ENCODE data around the gene NMRAL1. TPM values are rescaled to one million over a fixed set of nuclear protein-coding genes. Genes with fewer than 3 reads are reported as not detected.
A peak's percentile ranks its signal among the peaks of the same experiment; 100 is the strongest.

Gene NMRAL1
- total RNA-seq, 2 donors from 2014 or later: 56.9 to 75.2 TPM

DNA sequence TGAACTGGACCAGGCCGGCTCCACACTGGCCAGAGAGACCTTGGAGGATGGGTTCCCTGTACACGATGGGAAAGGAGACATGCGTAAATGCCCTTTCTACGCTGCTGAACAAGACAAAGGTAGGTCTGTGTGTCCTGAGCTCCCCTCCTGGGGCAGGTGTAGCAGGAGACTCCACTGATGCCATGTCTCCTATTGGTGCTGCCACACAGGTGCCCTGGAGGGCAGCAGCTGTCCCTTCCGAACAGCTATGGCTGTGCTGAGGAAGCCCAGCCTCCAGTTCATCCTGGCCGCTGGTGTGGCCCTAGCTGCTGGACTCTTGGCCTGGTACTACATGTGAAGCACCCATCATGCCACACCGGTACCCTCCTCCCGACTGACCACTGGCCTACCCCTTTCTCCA, 35.0 kb upstream of the NMRAL1 start:
- Mint-ChIP-seq H3K4me3 (no peak overlapping the region), H3K27me3 (ENCODE audit: insufficient read depth) (no peaks in the 10 kb centered on the region), H3K4me1 (peaks cover 4% of the 10 kb centered on the region), H3K27ac (no peak overlapping the region), H3K36me3 (ENCODE audit: low read depth) (peaks cover 21% of the 10 kb centered on the region), H3K9me3 (no peaks in the 10 kb centered on the region)
- TF ChIP-seq, protein P1, sequence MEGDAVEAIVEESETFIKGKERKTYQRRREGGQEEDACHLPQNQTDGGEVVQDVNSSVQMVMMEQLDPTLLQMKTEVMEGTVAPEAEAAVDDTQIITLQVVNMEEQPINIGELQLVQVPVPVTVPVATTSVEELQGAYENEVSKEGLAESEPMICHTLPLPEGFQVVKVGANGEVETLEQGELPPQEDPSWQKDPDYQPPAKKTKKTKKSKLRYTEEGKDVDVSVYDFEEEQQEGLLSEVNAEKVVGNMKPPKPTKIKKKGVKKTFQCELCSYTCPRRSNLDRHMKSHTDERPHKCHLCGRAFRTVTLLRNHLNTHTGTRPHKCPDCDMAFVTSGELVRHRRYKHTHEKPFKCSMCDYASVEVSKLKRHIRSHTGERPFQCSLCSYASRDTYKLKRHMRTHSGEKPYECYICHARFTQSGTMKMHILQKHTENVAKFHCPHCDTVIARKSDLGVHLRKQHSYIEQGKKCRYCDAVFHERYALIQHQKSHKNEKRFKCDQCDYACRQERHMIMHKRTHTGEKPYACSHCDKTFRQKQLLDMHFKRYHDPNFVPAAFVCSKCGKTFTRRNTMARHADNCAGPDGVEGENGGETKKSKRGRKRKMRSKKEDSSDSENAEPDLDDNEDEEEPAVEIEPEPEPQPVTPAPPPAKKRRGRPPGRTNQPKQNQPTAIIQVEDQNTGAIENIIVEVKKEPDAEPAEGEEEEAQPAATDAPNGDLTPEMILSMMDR (conservative IDR thresholded peaks at IDR 0.05): no peak
- WGBS, 2 experiments (ENCODE audit: insufficient coverage in 1 of 2, insufficient read length in 1 of 2): 86 to 97% methylated on average over 7 to 8 of the region's 8 CpGs
- H3K27me3 ChIP-seq (ENCODE audit: control insufficient read depth, insufficient read depth, low read length, poor library complexity, severe bottlenecking): no peaks in the 10 kb centered on the region
- H3K9me3 ChIP-seq (ENCODE audit: control insufficient read depth, low read length): no peaks in the 10 kb centered on the region
- H3K27ac ChIP-seq (ENCODE audit: low read depth, low read length): no peak overlapping the region
- DNase-seq: peak; percentile 35
- no peaks in the 10 kb centered on the region for H3K4me1 ChIP-seq (ENCODE audit: control insufficient read depth, insufficient read depth, low read length)
- peaks cover 51% of the 10 kb centered on the region for H3K36me3 ChIP-seq (ENCODE audit: control insufficient read depth, insufficient read depth, low read length)
- no peak overlapping the region for H3K4me3 ChIP-seq (ENCODE audit: low read length)
- H3K9ac ChIP-seq (ENCODE audit: extremely low read depth, low read length, poor library complexity, severe bottlenecking): no peak overlapping the region

DNA sequence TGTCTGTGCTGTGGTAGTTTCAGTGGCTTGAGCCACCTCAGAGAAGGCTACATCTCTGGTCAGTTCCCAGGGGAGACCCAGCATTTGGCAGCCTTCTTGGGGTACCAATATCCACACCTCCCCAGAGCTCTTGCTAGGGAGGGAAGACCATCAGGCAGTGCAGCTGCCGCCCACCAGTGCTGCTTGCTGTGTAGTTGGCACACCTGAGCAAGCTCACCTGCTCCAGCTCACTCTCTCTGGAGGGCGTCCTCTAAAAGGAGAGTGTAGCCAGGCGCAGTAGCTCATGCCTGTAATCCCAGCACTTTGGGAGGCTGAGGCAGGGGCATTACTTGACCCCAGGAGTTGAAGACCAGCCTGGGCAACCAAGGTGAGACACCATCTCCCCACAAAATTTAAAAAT, 34.4 kb upstream of the NMRAL1 start:
- Histone ChIP-seq H3K4me3 (ENCODE audit: low read length) (no peak overlapping the region), H3K4me1 (ENCODE audit: control insufficient read depth, insufficient read depth, low read length) (no peaks in the 10 kb centered on the region), H3K27ac (ENCODE audit: low read depth, low read length) (no peak overlapping the region), H3K27me3 (ENCODE audit: control insufficient read depth, insufficient read depth, low read length, poor library complexity, severe bottlenecking) (no peaks in the 10 kb centered on the region), H3K9me3 (ENCODE audit: control insufficient read depth, low read length) (no peaks in the 10 kb centered on the region), H3K9ac (ENCODE audit: extremely low read depth, low read length, poor library complexity, severe bottlenecking) (no peak overlapping the region), H3K36me3 (ENCODE audit: control insufficient read depth, insufficient read depth, low read length) (peaks cover 51% of the 10 kb centered on the region)
- no peaks in the 10 kb centered on the region for H3K27me3 Mint-ChIP-seq (ENCODE audit: insufficient read depth)
- peaks cover 21% of the 10 kb centered on the region for H3K36me3 Mint-ChIP-seq (ENCODE audit: low read depth)
- peaks cover 4% of the 10 kb centered on the region for H3K4me1 Mint-ChIP-seq
- H3K9me3 Mint-ChIP-seq: no peaks in the 10 kb centered on the region
- DNase-seq: no peak
- 80 to 99% methylated on average over 1 to 3 of the region's 3 CpGs for WGBS, 2 experiments (ENCODE audit: insufficient coverage in 1 of 2, insufficient read length in 1 of 2)
- H3K27ac Mint-ChIP-seq: no peak overlapping the region
- no peak overlapping the region for H3K4me3 Mint-ChIP-seq
- TF ChIP-seq, protein P1 (conservative IDR thresholded peaks at IDR 0.05): no peak

DNA sequence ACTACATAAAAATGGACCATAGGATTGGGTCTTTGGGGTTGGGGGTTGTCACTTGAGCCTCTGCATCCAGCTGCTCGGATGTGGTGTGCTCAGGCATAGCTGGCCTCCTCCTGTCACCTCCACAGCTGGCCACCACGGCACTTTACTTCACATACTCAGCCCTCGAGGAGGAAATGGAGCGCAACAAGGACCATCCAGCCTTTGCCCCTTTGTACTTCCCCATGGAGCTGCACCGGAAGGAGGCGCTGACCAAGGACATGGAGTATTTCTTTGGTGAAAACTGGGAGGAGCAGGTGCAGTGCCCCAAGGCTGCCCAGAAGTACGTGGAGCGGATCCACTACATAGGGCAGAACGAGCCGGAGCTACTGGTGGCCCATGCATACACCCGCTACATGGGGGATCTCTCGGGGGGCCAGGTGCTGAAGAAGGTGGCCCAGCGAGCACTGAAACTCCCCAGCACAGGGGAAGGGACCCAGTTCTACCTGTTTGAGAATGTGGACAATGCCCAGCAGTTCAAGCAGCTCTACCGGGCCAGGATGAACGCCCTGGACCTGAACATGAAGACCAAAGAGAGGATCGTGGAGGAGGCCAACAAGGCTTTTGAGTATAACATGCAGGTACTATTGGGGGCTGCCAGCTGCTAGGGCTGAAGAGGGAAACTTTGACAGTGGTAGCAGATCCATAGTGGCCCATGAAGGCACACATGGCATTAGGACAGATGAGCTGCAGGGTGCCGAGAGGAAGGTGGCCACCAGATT, 33.3 kb upstream of the NMRAL1 start:
- Mint-ChIP-seq H3K36me3 (ENCODE audit: low read depth) (peaks cover 21% of the 10 kb centered on the region), H3K27ac (no peak overlapping the region), H3K9me3 (no peaks in the 10 kb centered on the region), H3K4me1 (peaks cover 4% of the 10 kb centered on the region), H3K27me3 (ENCODE audit: insufficient read depth) (no peaks in the 10 kb centered on the region), H3K4me3 (no peak overlapping the region)
- Histone ChIP-seq H3K9ac (ENCODE audit: extremely low read depth, low read length, poor library complexity, severe bottlenecking) (no peak overlapping the region), H3K36me3 (ENCODE audit: control insufficient read depth, insufficient read depth, low read length) (peaks cover 51% of the 10 kb centered on the region), H3K9me3 (ENCODE audit: control insufficient read depth, low read length) (no peaks in the 10 kb centered on the region), H3K4me3 (ENCODE audit: low read length) (no peak overlapping the region), H3K27ac (ENCODE audit: low read depth, low read length) (no peak overlapping the region), H3K4me1 (ENCODE audit: control insufficient read depth, insufficient read depth, low read length) (no peaks in the 10 kb centered on the region), H3K27me3 (ENCODE audit: control insufficient read depth, insufficient read depth, low read length, poor library complexity, severe bottlenecking) (no peaks in the 10 kb centered on the region)
- WGBS, 2 experiments (ENCODE audit: insufficient coverage in 1 of 2, insufficient read length in 1 of 2): 94 to 97% methylated on average over 12 to 17 of the region's 17 CpGs
- DNase-seq: peak; percentile 36
- TF ChIP-seq, protein P1 (conservative IDR thresholded peaks at IDR 0.05): no peak

All from endodermal cell (in vitro differentiated cells).